SK-N-SH treated with all-trans-retinoic acid at 6 μM for 48 hours (cell line): ENCODE data around the gene IRF2BPL.

ENCODE experiments used
- ATAC-seq: fragments of 200-7000 bp; cut with Tn5 transposase; 3 replicates; pipeline ENCODE4 v1.9.1; 2020; ENCODE audit warnings: mild to moderate bottlenecking, moderate library complexity
- ARNTL ChIP-seq: fragments of 450-650 bp; formaldehyde crosslinking; IDR thresholded peaks from 2 replicates; pipeline ENCODE4 v1.5.0; 2020; ENCODE audit warnings: low read depth, mild to moderate bottlenecking, moderate library complexity, borderline replicate concordance
- CREB5 ChIP-seq: fragments of 250-450 bp; sonication (Bioruptor Pico); IDR thresholded peaks from 2 replicates; pipeline ENCODE4 v1.5.1; 2020; ENCODE audit warnings: low read depth, mild to moderate bottlenecking, moderate library complexity
- CSDC2 ChIP-seq: fragments of 250-450 bp; sonication (Bioruptor Pico); IDR thresholded peaks from 2 replicates; pipeline ENCODE4 v1.5.0; 2020; ENCODE audit warnings: mild to moderate bottlenecking, moderate library complexity
- CSRNP3 ChIP-seq: fragments of 250-450 bp; sonication (Bioruptor Pico); IDR thresholded peaks from 2 replicates; pipeline ENCODE4 v1.5.1; 2021; ENCODE audit warnings: mild to moderate bottlenecking, moderate library complexity
- ESRRG ChIP-seq: fragments of 250-450 bp; sonication (Bioruptor Pico); IDR thresholded peaks from 2 replicates; pipeline ENCODE4 v1.6.1; 2021; ENCODE audit warnings: mild to moderate bottlenecking
- GLIS3 ChIP-seq: fragments of 250-450 bp; sonication (Bioruptor Pico); IDR thresholded peaks from 2 replicates; pipeline ENCODE4 v1.5.0; 2020; ENCODE audit warnings: mild to moderate bottlenecking, moderate library complexity
- PATZ1 ChIP-seq: fragments of 250-450 bp; sonication (Bioruptor Pico); IDR thresholded peaks from 2 replicates; pipeline ENCODE4 v1.8.0; 2020; ENCODE audit warnings: mild to moderate bottlenecking, moderate library complexity, borderline replicate concordance
- PPARA ChIP-seq: fragments of 250-450 bp; sonication (Bioruptor Pico); IDR thresholded peaks from 2 replicates; pipeline ENCODE4 v1.5.0; 2020; ENCODE audit warnings: mild to moderate bottlenecking, borderline replicate concordance
- RARB ChIP-seq: fragments of 250-450 bp; sonication (Bioruptor Pico); IDR thresholded peaks from 2 replicates; pipeline ENCODE4 v1.8.0; 2021; ENCODE audit warnings: mild to moderate bottlenecking, moderate library complexity
- SNAI2 ChIP-seq: fragments of 250-450 bp; sonication (Bioruptor Pico); IDR thresholded peaks from 2 replicates; pipeline ENCODE4 v1.5.0; 2020; ENCODE audit warnings: mild to moderate bottlenecking, moderate library complexity
- TOX ChIP-seq: fragments of 250-450 bp; sonication (Bioruptor Pico); IDR thresholded peaks from 2 replicates; pipeline ENCODE4 v1.8.0; 2021; ENCODE audit warnings: mild to moderate bottlenecking, moderate library complexity, borderline replicate concordance
- TSHZ2 ChIP-seq: fragments of 250-450 bp; sonication (Bioruptor Pico); IDR thresholded peaks from 2 replicates; pipeline ENCODE4 v1.5.0; 2020; ENCODE audit warnings: mild to moderate bottlenecking, moderate library complexity
- ZC3H10 ChIP-seq: fragments of 250-450 bp; sonication (Bioruptor Pico); IDR thresholded peaks from 2 replicates; pipeline ENCODE4 v1.5.1; 2021; ENCODE audit warnings: mild to moderate bottlenecking, moderate library complexity
- ZFP30 ChIP-seq: fragments of 450-650 bp; formaldehyde crosslinking; IDR thresholded peaks from 2 replicates; pipeline ENCODE4 v1.5.0; 2022; ENCODE audit warnings: mild to moderate bottlenecking, moderate library complexity
- ZNF565 ChIP-seq: fragments of 450-650 bp; formaldehyde crosslinking; conservative IDR thresholded peaks from 2 replicates; pipeline ENCODE4 v1.5.0; 2020; ENCODE audit warnings: low read depth, mild to moderate bottlenecking, moderate library complexity
- ZNF8 ChIP-seq: fragments of 450-650 bp; formaldehyde crosslinking; IDR thresholded peaks from 2 replicates; pipeline ENCODE4 v1.5.0; 2020; ENCODE audit warnings: mild to moderate bottlenecking, moderate library complexity

The IRF2BPL gene

GRCh38 chr14:76975051-76975450 lies 53.5 kb downstream of the IRF2BPL start:
- no peak for TF ChIP-seq PPARA (CRISPR knock-in tag)
- TF ChIP-seq GLIS3 (CRISPR knock-in tag): no peak
- no peak for TF ChIP-seq SNAI2 (CRISPR knock-in tag)
- TF ChIP-seq ARNTL: no peak
- no peak for TF ChIP-seq CSDC2
- TF ChIP-seq ZNF8 (CRISPR knock-in tag): no peak
- no peak for TF ChIP-seq ZNF565 (CRISPR knock-in tag)
- no peak for TF ChIP-seq TOX
- no peak for TF ChIP-seq ZC3H10 (CRISPR knock-in tag)
- no peak for TF ChIP-seq ZFP30 (CRISPR knock-in tag)
- TF ChIP-seq TSHZ2: no peak
- TF ChIP-seq CSRNP3 (CRISPR knock-in tag): no peak
- no peak for TF ChIP-seq ESRRG (CRISPR knock-in tag)
- TF ChIP-seq CREB5 (CRISPR knock-in tag): no peak
- no peak for TF ChIP-seq RARB
- TF ChIP-seq PATZ1 (CRISPR knock-in tag): no peak
- ATAC-seq: no peak
